ENCODE measurements around the gene EMC10. TPM values are rescaled to one million over a fixed set of nuclear protein-coding genes. Genes with fewer than 3 reads are reported as not detected.

The EMC10 gene
- polyA plus RNA-seq, 2 of the 4 experiments (the other 2 are of a cell fraction): 52.8 to 147 TPM

DNA sequence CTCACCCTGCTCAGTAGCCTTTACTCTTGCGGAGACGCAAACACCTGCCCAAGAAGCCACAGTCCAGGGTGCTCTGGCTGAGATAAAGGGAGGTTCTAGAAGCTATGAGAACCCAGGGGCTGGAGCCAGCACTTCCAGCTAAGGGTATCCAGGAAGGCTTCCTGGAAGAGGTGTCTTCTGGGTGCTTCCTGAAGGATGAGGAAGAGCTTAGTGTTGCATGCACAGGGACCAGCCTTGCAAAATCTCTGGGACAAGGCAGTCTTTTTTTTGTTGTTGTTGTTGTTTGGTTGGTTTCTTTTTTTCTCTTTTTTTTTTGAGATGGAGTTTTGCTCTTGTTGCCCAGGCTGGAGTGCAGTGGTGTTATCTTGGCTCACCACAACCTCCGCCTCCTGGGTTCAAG lies 23.1 kb upstream of the EMC10 start:
- no peak for TF ChIP-seq RNF2 (IDR thresholded peaks at IDR 0.05; ENCODE audit: borderline replicate concordance, low read depth)
- TF ChIP-seq, protein P1, sequence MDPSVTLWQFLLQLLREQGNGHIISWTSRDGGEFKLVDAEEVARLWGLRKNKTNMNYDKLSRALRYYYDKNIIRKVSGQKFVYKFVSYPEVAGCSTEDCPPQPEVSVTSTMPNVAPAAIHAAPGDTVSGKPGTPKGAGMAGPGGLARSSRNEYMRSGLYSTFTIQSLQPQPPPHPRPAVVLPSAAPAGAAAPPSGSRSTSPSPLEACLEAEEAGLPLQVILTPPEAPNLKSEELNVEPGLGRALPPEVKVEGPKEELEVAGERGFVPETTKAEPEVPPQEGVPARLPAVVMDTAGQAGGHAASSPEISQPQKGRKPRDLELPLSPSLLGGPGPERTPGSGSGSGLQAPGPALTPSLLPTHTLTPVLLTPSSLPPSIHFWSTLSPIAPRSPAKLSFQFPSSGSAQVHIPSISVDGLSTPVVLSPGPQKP (IDR thresholded peaks at IDR 0.05; ENCODE audit: low read depth, low read length): no peak
- TF ChIP-seq ZFP36 (IDR thresholded peaks at IDR 0.05; ENCODE audit: borderline replicate concordance, partially characterized antibody): peak; percentile 82
- ChIA-PET CTCF (interaction anchor here (0.7 to 1.6 kb wide), 3 partner anchors 84 to 239 kb away, joined by 3 to 8 read pairs (median 4); no protein-coding TSS in a partner anchor), POLR2A (no interaction called here)
- FAIRE-seq (no peak), ATAC-seq (no peak), DNase-seq (ENCODE audit: low read depth in 1 of 2, low spot score in 1 of 2) (no peak)
- no peaks in the 10 kb centered on the region for H3K4me1 ChIP-seq
- H3K9me3 ChIP-seq: no peaks in the 10 kb centered on the region
- H3K4me3 ChIP-seq: no peak overlapping the region
- WGBS (ENCODE audit: missing lambda C conversion rate): 91% methylated on average over 3 of the region's 3 CpGs
- H3K27ac ChIP-seq: no peak overlapping the region
- H3K4me2 ChIP-seq: no peak overlapping the region

DNA sequence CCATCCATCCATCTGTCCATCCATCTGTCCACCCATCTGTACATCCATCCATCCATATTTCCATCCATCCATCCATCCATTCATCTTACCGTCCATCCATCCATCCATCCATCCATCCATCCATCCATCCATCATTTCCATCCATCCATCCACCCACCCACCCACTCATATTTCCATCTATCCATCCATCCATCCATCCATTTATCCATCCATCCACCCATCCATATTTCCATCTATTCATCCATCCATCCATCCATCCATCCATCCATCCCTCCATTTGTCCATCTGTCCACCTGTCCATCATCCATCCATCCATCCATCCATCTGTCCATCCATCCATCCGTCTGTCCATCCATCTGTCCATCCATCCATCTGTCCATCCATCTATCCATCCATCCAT lies 20.3 kb upstream of the EMC10 start:
- ChIA-PET CTCF (interaction anchor here (1.9 kb wide), 1 partner anchor 88 kb away, joined by 9 read pairs; no protein-coding TSS in a partner anchor), POLR2A (no interaction called here)
- Histone ChIP-seq H3K27ac (no peak overlapping the region), H3K4me3 (no peak overlapping the region), H3K9me3 (no peaks in the 10 kb centered on the region), H3K4me1 (peaks cover 14% of the 10 kb centered on the region), H3K4me2 (no peak overlapping the region)
- FAIRE-seq: no peak
- 21% methylated on average over 2 of the region's 2 CpGs for WGBS (ENCODE audit: missing lambda C conversion rate)
- DNase-seq (ENCODE audit: low read depth in 1 of 2, low spot score in 1 of 2): no peak
- TF ChIP-seq CBX8 (IDR thresholded peaks at IDR 0.05) (no peak), KDM5A (IDR thresholded peaks at IDR 0.05) (no peak), ESRRA (IDR thresholded peaks at IDR 0.05; ENCODE audit: borderline replicate concordance, low read length) (no peak), CHD4 (IDR thresholded peaks at IDR 0.05; ENCODE audit: borderline replicate concordance) (no peak), SMC3 (IDR thresholded peaks at IDR 0.05) (no peak), POLR2A (IDR thresholded peaks at IDR 0.05; ENCODE audit: low read length) (no peak), KDM1A (IDR thresholded peaks at IDR 0.05; ENCODE audit: low read depth) (no peak), TFCP2L1 (CRISPR knock-in tag; IDR thresholded peaks at IDR 0.05) (no peak), ZSCAN20 (CRISPR knock-in tag; IDR thresholded peaks at IDR 0.05) (no peak), EHMT2 (IDR thresholded peaks at IDR 0.05; ENCODE audit: low read depth) (no peak)
- TF ChIP-seq, protein P1 (IDR thresholded peaks at IDR 0.05; ENCODE audit: low read depth, low read length): no peak
- ATAC-seq: no peak

DNA sequence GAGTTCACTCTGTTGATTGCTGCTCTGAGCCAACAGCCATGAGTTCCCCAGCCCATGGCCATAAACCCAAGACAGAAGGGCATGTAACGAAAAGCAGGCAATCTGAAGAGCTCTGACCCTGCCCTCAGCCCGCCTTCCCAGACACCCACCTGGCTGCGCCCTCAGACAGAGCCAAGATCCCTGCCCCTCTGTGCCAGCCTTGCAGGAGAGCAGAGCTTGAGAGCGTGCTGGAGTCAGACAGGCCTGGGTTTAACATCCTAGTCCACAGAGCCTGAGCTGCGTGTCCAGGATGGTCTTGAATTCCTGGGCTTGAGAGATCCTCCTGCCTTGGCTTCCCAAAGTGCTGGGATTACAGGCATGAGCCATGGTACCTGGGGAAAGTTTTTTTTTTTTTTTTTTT lies 19.0 kb upstream of the EMC10 start:
- ATAC-seq: no peak
- no peak for FAIRE-seq

DNA sequence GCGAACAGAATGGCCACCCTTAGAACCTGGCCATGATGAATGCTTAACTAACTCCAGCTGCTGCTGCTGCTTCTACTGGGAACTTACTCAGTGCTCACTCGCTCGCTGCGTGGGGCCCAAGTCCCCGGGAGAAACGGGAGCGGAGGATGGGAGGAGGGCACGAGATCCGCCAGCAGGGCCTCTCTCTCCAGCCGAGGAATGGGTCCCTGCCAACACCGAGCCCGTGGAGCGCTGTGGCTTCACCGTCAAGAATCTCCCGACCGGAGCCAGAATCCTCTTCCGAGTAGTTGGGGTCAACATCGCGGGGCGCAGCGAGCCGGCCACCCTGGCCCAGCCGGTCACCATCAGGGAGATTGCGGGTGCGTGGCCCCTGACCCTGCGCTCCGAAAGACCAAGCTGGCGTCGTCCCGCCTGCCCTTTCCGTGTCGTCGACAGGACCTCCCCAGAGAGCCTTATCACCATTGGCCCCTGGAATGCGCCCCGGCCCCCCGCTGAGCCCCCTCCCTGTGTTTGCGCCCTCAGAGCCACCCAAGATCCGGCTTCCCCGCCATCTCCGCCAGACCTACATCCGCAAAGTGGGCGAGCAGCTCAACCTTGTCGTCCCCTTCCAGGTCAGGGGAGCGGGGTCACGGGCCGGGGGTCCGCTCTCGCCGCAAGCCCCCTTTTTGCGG lies 17.8 kb upstream of the EMC10 start:
- POLR2A ChIA-PET: interaction anchor here (0.7 kb wide), 1 partner anchor 64 kb away, joined by 8 read pairs; no protein-coding TSS in a partner anchor
- Histone ChIP-seq H3K4me3 (no peak overlapping the region), H3K4me2 (no peak overlapping the region), H3K27ac (peak overlapping the region in 1 of 2 experiments; percentile 24; a peak in 1 of 6 replicates), H3K9me3 (no peaks in the 10 kb centered on the region), H3K4me1 (peaks cover 16% of the 10 kb centered on the region)
- no peak for TF ChIP-seq JUN (IDR thresholded peaks at IDR 0.05)
- WGBS (ENCODE audit: missing lambda C conversion rate): 68% methylated on average over 47 of the region's 50 CpGs
- FAIRE-seq (no peak), ATAC-seq (no peak), DNase-seq (ENCODE audit: low read depth in 1 of 2, low spot score in 1 of 2) (no peak)
- CTCF ChIA-PET: interaction anchor here (0.6 to 1.8 kb wide), 8 partner anchors 15 to 101 kb away, joined by 3 to 7 read pairs (median 4); no protein-coding TSS in a partner anchor

More for the DNA sequence above, 19.0 kb upstream of the EMC10 start:
- POLR2A ChIA-PET: no interaction called here
- Histone ChIP-seq H3K4me3 (no peak overlapping the region), H3K4me2 (no peak overlapping the region), H3K27ac (no peak overlapping the region), H3K9me3 (no peaks in the 10 kb centered on the region), H3K4me1 (peaks cover 16% of the 10 kb centered on the region)
- CTCF ChIA-PET: interaction anchor here (1.0 to 1.9 kb wide), 7 partner anchors 21 to 310 kb away, joined by 3 to 9 read pairs (median 4); no protein-coding TSS in a partner anchor
- 60% methylated on average over 5 of the region's 5 CpGs for WGBS (ENCODE audit: missing lambda C conversion rate)
- DNase-seq (ENCODE audit: low read depth in 1 of 2, low spot score in 1 of 2): no peak
- TF ChIP-seq BHLHE40 (IDR thresholded peaks at IDR 0.05; ENCODE audit: low read depth, low read length) (no peak), KDM1A (IDR thresholded peaks at IDR 0.05; ENCODE audit: low read depth) (no peak), NPAS2 (CRISPR knock-in tag; IDR thresholded peaks at IDR 0.05; ENCODE audit: borderline replicate concordance) (no peak), CBX8 (IDR thresholded peaks at IDR 0.05) (no peak), FOSB (CRISPR knock-in tag; IDR thresholded peaks at IDR 0.05) (no peak), HEYL (CRISPR knock-in tag; IDR thresholded peaks at IDR 0.05) (no peak)
